HL-60 (cell line): ENCODE results near the gene COPG2.

ENCODE experiments used
- DNase-seq, 2 experiments: peaks; one replicate each; pipeline ENCODE4 v3.0.0-alpha.2; 2010 to 2020; ENCODE audit warnings: low read depth in 1 of 2, low spot score in 1 of 2
- H3K27ac ChIP-seq: fragments of 250-450 bp; sonication (Bioruptor Pico); replicated peaks from 2 replicates; pipeline ENCODE4 v1.5.1; 2020; ENCODE audit warnings: mild to moderate bottlenecking, moderate library complexity
- H3K27me3 ChIP-seq: fragments of 250-450 bp; sonication (Bioruptor Pico); 2 replicates; pipeline ENCODE4 v1.5.1; 2021; ENCODE audit warnings: mild to moderate bottlenecking, moderate library complexity; ENCODE audit not compliant: insufficient read depth, poor library complexity, severe bottlenecking
- H3K4me3 ChIP-seq: replicated peaks from 2 replicates; pipeline ENCODE4 v1.5.1; 2011; ENCODE audit warnings: mild to moderate bottlenecking, control low read depth, low read length; ENCODE audit not compliant: insufficient read depth
- GABPA ChIP-seq: IDR thresholded peaks from 2 replicates; pipeline ENCODE4 v1.6.1; 2012; ENCODE audit warnings: low read depth
- POLR2AphosphoS5 ChIP-seq: IDR thresholded peaks from 2 replicates; pipeline ENCODE4 v1.6.1; 2012; ENCODE audit warnings: low read depth
- SPI1 ChIP-seq: IDR thresholded peaks from 2 replicates; pipeline ENCODE4 v1.6.1; 2012; ENCODE audit warnings: low read depth, mild to moderate bottlenecking, borderline replicate concordance
- TF ChIP-seq, protein P1 (sequence below): IDR thresholded peaks from one replicate; pipeline ENCODE4 v1.5.1; 2011; ENCODE audit warnings: low read length, control low read depth, inconsistent platforms; ENCODE audit not compliant: insufficient read depth
- TF ChIP-seq, protein P2 (sequence below): IDR thresholded peaks from 2 replicates; pipeline ENCODE4 v1.6.1; 2012; ENCODE audit warnings: low read depth; ENCODE audit not compliant: insufficient replicate concordance

The COPG2 gene

GRCh38 chr7:130479716-130480400 is 188.7 kb downstream of the COPG2 start:
- DNase-seq, result no peak
- Histone ChIP-seq H3K27me3 (no peaks in the 10 kb centered on the region), H3K27ac (no peak overlapping the region), H3K4me3 (no peak overlapping the region)
- TF ChIP-seq SPI1 (peak; percentile 4; the same call in 1 of the 2 replicates), GABPA (no peak), POLR2AphosphoS5 (no peak)
- TF ChIP-seq, protein P1, sequence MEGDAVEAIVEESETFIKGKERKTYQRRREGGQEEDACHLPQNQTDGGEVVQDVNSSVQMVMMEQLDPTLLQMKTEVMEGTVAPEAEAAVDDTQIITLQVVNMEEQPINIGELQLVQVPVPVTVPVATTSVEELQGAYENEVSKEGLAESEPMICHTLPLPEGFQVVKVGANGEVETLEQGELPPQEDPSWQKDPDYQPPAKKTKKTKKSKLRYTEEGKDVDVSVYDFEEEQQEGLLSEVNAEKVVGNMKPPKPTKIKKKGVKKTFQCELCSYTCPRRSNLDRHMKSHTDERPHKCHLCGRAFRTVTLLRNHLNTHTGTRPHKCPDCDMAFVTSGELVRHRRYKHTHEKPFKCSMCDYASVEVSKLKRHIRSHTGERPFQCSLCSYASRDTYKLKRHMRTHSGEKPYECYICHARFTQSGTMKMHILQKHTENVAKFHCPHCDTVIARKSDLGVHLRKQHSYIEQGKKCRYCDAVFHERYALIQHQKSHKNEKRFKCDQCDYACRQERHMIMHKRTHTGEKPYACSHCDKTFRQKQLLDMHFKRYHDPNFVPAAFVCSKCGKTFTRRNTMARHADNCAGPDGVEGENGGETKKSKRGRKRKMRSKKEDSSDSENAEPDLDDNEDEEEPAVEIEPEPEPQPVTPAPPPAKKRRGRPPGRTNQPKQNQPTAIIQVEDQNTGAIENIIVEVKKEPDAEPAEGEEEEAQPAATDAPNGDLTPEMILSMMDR, result no peak
- TF ChIP-seq, protein P2, sequence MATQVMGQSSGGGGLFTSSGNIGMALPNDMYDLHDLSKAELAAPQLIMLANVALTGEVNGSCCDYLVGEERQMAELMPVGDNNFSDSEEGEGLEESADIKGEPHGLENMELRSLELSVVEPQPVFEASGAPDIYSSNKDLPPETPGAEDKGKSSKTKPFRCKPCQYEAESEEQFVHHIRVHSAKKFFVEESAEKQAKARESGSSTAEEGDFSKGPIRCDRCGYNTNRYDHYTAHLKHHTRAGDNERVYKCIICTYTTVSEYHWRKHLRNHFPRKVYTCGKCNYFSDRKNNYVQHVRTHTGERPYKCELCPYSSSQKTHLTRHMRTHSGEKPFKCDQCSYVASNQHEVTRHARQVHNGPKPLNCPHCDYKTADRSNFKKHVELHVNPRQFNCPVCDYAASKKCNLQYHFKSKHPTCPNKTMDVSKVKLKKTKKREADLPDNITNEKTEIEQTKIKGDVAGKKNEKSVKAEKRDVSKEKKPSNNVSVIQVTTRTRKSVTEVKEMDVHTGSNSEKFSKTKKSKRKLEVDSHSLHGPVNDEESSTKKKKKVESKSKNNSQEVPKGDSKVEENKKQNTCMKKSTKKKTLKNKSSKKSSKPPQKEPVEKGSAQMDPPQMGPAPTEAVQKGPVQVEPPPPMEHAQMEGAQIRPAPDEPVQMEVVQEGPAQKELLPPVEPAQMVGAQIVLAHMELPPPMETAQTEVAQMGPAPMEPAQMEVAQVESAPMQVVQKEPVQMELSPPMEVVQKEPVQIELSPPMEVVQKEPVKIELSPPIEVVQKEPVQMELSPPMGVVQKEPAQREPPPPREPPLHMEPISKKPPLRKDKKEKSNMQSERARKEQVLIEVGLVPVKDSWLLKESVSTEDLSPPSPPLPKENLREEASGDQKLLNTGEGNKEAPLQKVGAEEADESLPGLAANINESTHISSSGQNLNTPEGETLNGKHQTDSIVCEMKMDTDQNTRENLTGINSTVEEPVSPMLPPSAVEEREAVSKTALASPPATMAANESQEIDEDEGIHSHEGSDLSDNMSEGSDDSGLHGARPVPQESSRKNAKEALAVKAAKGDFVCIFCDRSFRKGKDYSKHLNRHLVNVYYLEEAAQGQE, result no peak

GRCh38 chr7:130478991-130479390 is 189.6 kb downstream of the COPG2 start:
- Histone ChIP-seq H3K27me3 (no peaks in the 10 kb centered on the region), H3K4me3 (no peak overlapping the region), H3K27ac (no peak overlapping the region)
- no peak for TF ChIP-seq SPI1
- TF ChIP-seq GABPA, result no peak
- TF ChIP-seq POLR2AphosphoS5, result no peak
- TF ChIP-seq, protein P2, result no peak
- TF ChIP-seq, protein P1, result no peak
- DNase-seq, result no peak

DNA sequence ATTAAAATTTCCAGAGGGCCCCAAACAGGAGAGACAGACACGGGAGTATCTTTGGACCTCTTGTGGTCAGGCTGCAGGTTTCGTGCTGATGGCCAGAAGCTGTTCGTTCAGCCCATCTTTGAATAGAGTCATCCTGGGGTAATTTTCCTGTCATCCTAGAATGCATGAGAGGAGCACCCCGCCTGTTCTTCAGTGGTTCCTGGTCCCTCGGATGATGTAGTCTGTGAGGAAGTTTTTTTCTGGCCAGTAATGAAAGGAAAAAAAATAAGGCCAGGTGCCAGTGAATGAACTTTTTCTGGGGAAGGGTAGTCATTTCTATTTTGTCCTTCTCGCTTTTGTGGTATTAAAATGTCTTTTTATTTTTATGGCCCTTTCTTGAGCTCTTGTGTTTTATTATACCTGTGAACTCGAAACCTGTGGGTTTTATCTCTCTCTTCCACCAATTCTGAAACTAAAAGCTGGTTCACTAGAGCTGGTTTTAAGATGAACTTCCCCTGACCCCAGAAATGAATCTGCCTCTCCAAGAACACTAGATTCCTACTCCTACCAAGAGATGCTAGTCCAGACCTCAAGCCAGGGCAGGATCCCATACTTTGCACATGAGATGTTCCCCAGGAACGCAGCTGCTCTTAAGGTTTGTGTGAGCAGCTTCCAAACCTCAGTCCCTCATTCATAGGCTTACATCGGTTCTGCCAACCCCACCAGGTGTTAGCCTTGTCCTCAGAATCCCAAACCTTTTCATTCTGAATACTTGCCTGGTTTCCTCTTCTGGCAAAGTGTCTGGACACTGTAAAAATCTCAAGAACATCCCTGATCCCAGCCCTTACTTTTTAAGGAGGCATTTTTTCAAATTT is 192.0 kb downstream of the COPG2 start:
- Histone ChIP-seq H3K27ac (no peak overlapping the region), H3K4me3 (no peak overlapping the region), H3K27me3 (no peaks in the 10 kb centered on the region)
- TF ChIP-seq SPI1, result no peak
- TF ChIP-seq GABPA, result no peak
- TF ChIP-seq, protein P1, result no peak
- TF ChIP-seq, protein P2, result no peak
- TF ChIP-seq POLR2AphosphoS5, result no peak
- DNase-seq, result no peak
